Fibroblast of lung (primary cell): ENCODE results near the gene NOS1AP.

Experiments
- CTCF ChIP-seq, 2 donors: IDR thresholded peaks in 1 of 2; conservative IDR thresholded peaks in 1 of 2; 1 replicate in 1 of 2; 2 replicates in 1 of 2; pipeline ENCODE4 v1.5.1; 2011 to 2012; ENCODE audit warnings: low read length in 2 of 2, control low read depth in 1 of 2, inconsistent platforms in 1 of 2, low read depth in 1 of 2, mild to moderate bottlenecking in 1 of 2
- EZH2 ChIP-seq: IDR thresholded peaks from 2 replicates; pipeline ENCODE4 v1.5.1; 2012; ENCODE audit warnings: low read length, control low read depth, mild to moderate bottlenecking; ENCODE audit errors: missing control alignments

GRCh38 chr1:162390396-162391185 is 321.1 kb downstream of the NOS1AP start:
- no peak for TF ChIP-seq CTCF (conservative IDR thresholded peaks at IDR 0.05 in 1 of 2, IDR thresholded peaks at IDR 0.05 in 1 of 2; ENCODE audit: low read depth in 1 of 2, low read length in 2 of 2)
- TF ChIP-seq EZH2, result no peak
